CD14-positive monocyte (primary cell): ENCODE results near the gene RPP21. TPM values are rescaled to one million over a fixed set of nuclear protein-coding genes. Genes with fewer than 3 reads are reported as not detected.
A peak's percentile ranks its signal among the peaks of the same experiment; 100 is the strongest.

Experiments used
- DNase-seq, 3 donors: peaks; one replicate each; pipeline ENCODE4 v3.0.0-alpha.2; 2011 to 2022
- H2AFZ ChIP-seq: 2 replicates; pipeline ENCODE4 v1.6.0; 2012; ENCODE audit warnings: mild to moderate bottlenecking, low read depth, low read length, inconsistent platforms; ENCODE audit not compliant: insufficient read depth, poor library complexity, severe bottlenecking
- H3K27ac ChIP-seq, 2 donors: 1 replicate in 1 of 2; 2 replicates in 1 of 2; pipeline ENCODE4 v1.5.1; 2012 to 2013; ENCODE audit warnings: low read length in 2 of 2, control low read depth in 1 of 2, inconsistent platforms in 1 of 2, low read depth in 1 of 2, mild to moderate bottlenecking in 1 of 2
- H3K27me3 ChIP-seq, 2 donors: one replicate each; pipeline versions ENCODE4 v1.6.0 to v1.6.1; 2011 to 2013; ENCODE audit warnings: low read length in 2 of 2; ENCODE audit not compliant: control insufficient read depth in 2 of 2, insufficient read depth in 2 of 2
- H3K36me3 ChIP-seq, 2 donors: replicated peaks in 1 of 2; 1 replicate in 1 of 2; 2 replicates in 1 of 2; pipeline versions ENCODE4 v1.5.1 to v1.6.1; 2012 to 2013; ENCODE audit warnings: low read length in 2 of 2, control low read depth in 1 of 2, inconsistent platforms in 1 of 2, mild to moderate bottlenecking in 1 of 2; ENCODE audit not compliant: insufficient read depth in 2 of 2, control insufficient read depth in 1 of 2
- H3K4me1 ChIP-seq, 2 donors: 1 replicate in 1 of 2; 2 replicates in 1 of 2; pipeline versions ENCODE4 v1.5.1 to v1.6.1; 2012 to 2013; ENCODE audit warnings: low read length in 2 of 2, control low read depth in 1 of 2, inconsistent platforms in 1 of 2, mild to moderate bottlenecking in 1 of 2, moderate library complexity in 1 of 2; ENCODE audit not compliant: insufficient read depth in 2 of 2, control insufficient read depth in 1 of 2
- H3K4me2 ChIP-seq: replicated peaks from 2 replicates; pipeline ENCODE3; 2012; ENCODE audit warnings: low read length, moderate library complexity, mild to moderate bottlenecking; ENCODE audit not compliant: poor library complexity, severe bottlenecking; ENCODE audit errors: extremely low read depth
- H3K4me3 ChIP-seq, 3 experiments: fragments of 200-600 bp in 1 of 3; sonication (generic) in 1 of 3; replicated peaks in 1 of 3; 1 replicate in 2 of 3; 2 replicates in 1 of 3; pipeline ENCODE4 v1.5.1; 2011 to 2013; ENCODE audit warnings: low read length in 3 of 3, mild to moderate bottlenecking in 3 of 3, control low read depth in 2 of 3, low read depth in 2 of 3, inconsistent platforms in 1 of 3, moderate library complexity in 1 of 3
- H3K79me2 ChIP-seq: 2 replicates; pipeline ENCODE4 v1.6.0; 2012; ENCODE audit warnings: mild to moderate bottlenecking, control low read depth, inconsistent platforms, low read length, moderate library complexity; ENCODE audit not compliant: insufficient read depth
- H3K9ac ChIP-seq: 2 replicates; pipeline ENCODE4 v1.6.0; 2017; ENCODE audit warnings: low read length, mild to moderate bottlenecking; ENCODE audit not compliant: insufficient read depth, poor library complexity, severe bottlenecking
- H3K9me3 ChIP-seq, 2 donors: replicated peaks in 1 of 2; 1 replicate in 1 of 2; 2 replicates in 1 of 2; pipeline versions ENCODE4 v1.5.1 to v1.6.1; 2012 to 2013; ENCODE audit warnings: low read length in 2 of 2, control low read depth in 1 of 2; ENCODE audit not compliant: control insufficient read depth in 1 of 2, insufficient read depth in 1 of 2
- H4K20me1 ChIP-seq: 2 replicates; pipeline ENCODE4 v1.6.0; 2012; ENCODE audit warnings: mild to moderate bottlenecking, low read length, control low read depth, moderate library complexity; ENCODE audit not compliant: insufficient read depth
- H3K27ac Mint-ChIP-seq, 7 donors: one replicate each; pipeline ENCODE4 v1.8.0; 2020; ENCODE audit warnings: mild to moderate bottlenecking in 7 of 7, mixed read lengths in 7 of 7, moderate library complexity in 6 of 7, inconsistent platforms in 2 of 7
- H3K27me3 Mint-ChIP-seq, 3 donors: one replicate each; pipeline ENCODE4 v1.8.0; 2021 to 2022; ENCODE audit warnings: low read depth in 3 of 3, mild to moderate bottlenecking in 3 of 3, mixed read lengths in 3 of 3, moderate library complexity in 3 of 3, inconsistent platforms in 1 of 3
- H3K36me3 Mint-ChIP-seq, 2 donors: one replicate each; pipeline ENCODE4 v1.8.0; 2020; ENCODE audit warnings: mixed read lengths in 2 of 2, inconsistent platforms in 1 of 2, mild to moderate bottlenecking in 1 of 2
- H3K4me1 Mint-ChIP-seq: one replicate; pipeline ENCODE4 v1.8.0; 2020; ENCODE audit warnings: mild to moderate bottlenecking, mixed read lengths
- H3K4me3 Mint-ChIP-seq, 2 donors: one replicate each; pipeline ENCODE4 v1.8.0; 2020; ENCODE audit warnings: mild to moderate bottlenecking in 2 of 2, mixed read lengths in 2 of 2, moderate library complexity in 1 of 2
- H3K9me3 Mint-ChIP-seq, 7 donors: one replicate each; pipeline ENCODE4 v1.8.0; 2020 to 2022; ENCODE audit warnings: mixed read lengths in 7 of 7, mild to moderate bottlenecking in 6 of 7, moderate library complexity in 6 of 7, inconsistent platforms in 2 of 7
- CTCF ChIP-seq: fragments of 200-600 bp; IDR thresholded peaks from one replicate; pipeline ENCODE4 v1.8.0; 2022; ENCODE audit warnings: antibody characterized with exemption, mild to moderate bottlenecking
- WGBS: methylation state at CpG from one replicate; pipeline ENCODE4 v1.1.5; 2013; ENCODE audit warnings: missing lambda C conversion rate; ENCODE audit not compliant: insufficient coverage; 5-methylcytosine and 5-hydroxymethylcytosine counted together
- intact Hi-C, 2 donors: fragments of 100-400 bp; cut with micrococcal nuclease; formaldehyde crosslinking; loops; one replicate each; pipeline versions ENCODE4 v1.15.0 to v1.15.1; 2023
- polyA plus RNA-seq, 3 donors: library from polyadenylated mRNA; depleted of rRNA in 1 of 3; unstranded in 2 of 3; stranded (reverse) in 1 of 3; fragments of 300-500 nt in 2 of 3; fragments of >200 nt in 1 of 3; fragmentation: Illumina TruSeq in 2 of 3; gene quantifications; 1 replicate in 2 of 3; 2 replicates in 1 of 3; pipeline ENCODE4 v1.2.3, GENCODE V29; 2012 to 2021

Gene RPP21
- polyA plus RNA-seq, 3 donors: 59.2 to 63.6 (median 59.5) TPM

- H4K20me1 ChIP-seq: no peaks in the 10 kb centered on the region
- Mint-ChIP-seq H3K36me3 (peaks cover 20 to 21% of the 10 kb centered on the region in 2 donors), H3K9me3 (peaks cover 0 to 2% (median 0%) of the 10 kb centered on the region in 7 donors), H3K4me3 (peak overlapping the region in 1 of 2 donors; percentile 24), H3K4me1 (peaks cover 15% of the 10 kb centered on the region), H3K27me3 (peaks cover 46 to 64% (median 57%) of the 10 kb centered on the region in 3 donors), H3K27ac (no peak overlapping the region)
- H3K27me3 ChIP-seq: peaks cover 30 to 32% of the 10 kb centered on the region in 2 donors
- TF ChIP-seq CTCF: no peak
- no CpG with 5 or more reads among the region's 1 CpG for WGBS
- H2AFZ ChIP-seq: no peak overlapping the region
- no peak overlapping the region for H3K4me3 ChIP-seq
- no peaks in the 10 kb centered on the region for H3K79me2 ChIP-seq
- intact Hi-C loops: no loop called here
- no peak overlapping the region for H3K27ac ChIP-seq
- H3K9me3 ChIP-seq: no peaks in the 10 kb centered on the region
- H3K36me3 ChIP-seq: peaks cover 5 to 17% of the 10 kb centered on the region in 2 donors
- no peak overlapping the region for H3K9ac ChIP-seq
- peaks cover 5 to 7% of the 10 kb centered on the region in 2 donors for H3K4me1 ChIP-seq
- DNase-seq: no peak
- H3K4me2 ChIP-seq: no peak overlapping the region
Measured at GRCh38 chr6:30350524-30350923, 5.6 kb downstream of the RPP21 start.

GRCh38 chr6:30352550-30352949 lies 7.6 kb downstream of the RPP21 start:
- 94% methylated on average over 2 of the region's 2 CpGs for WGBS
- no peak overlapping the region for H3K9ac ChIP-seq
- Mint-ChIP-seq H3K4me1 (peaks cover 7% of the 10 kb centered on the region), H3K27me3 (peaks cover 50 to 71% (median 58%) of the 10 kb centered on the region in 3 donors), H3K27ac (no peak overlapping the region), H3K4me3 (peak overlapping the region in 1 of 2 donors; percentile 52), H3K9me3 (peaks cover 0 to 3% (median 0%) of the 10 kb centered on the region in 7 donors), H3K36me3 (peaks cover 4 to 6% of the 10 kb centered on the region in 2 donors)
- DNase-seq: no peak
- H3K27ac ChIP-seq: no peak overlapping the region
- H2AFZ ChIP-seq: no peak overlapping the region
- peaks cover 46 to 51% of the 10 kb centered on the region in 2 donors for H3K27me3 ChIP-seq
- H3K36me3 ChIP-seq: peaks cover 0 to 2% of the 10 kb centered on the region in 2 donors
- no peaks in the 10 kb centered on the region for H4K20me1 ChIP-seq
- intact Hi-C loops: no loop called here
- peaks cover 0 to 1% of the 10 kb centered on the region in 2 donors for H3K4me1 ChIP-seq
- H3K4me3 ChIP-seq: no peak overlapping the region
- no peaks in the 10 kb centered on the region for H3K79me2 ChIP-seq
- no peaks in the 10 kb centered on the region for H3K9me3 ChIP-seq
- TF ChIP-seq CTCF: no peak
- no peak overlapping the region for H3K4me2 ChIP-seq
